Endothelial cell of umbilical vein (primary cell): ENCODE results near the gene GUCY1B1. TPM values are rescaled to one million over a fixed set of nuclear protein-coding genes. Genes with fewer than 3 reads are reported as not detected.

Experiments used
- BruUV-seq: library from RNA; stranded (reverse); fragments of 400-500 nt; replicated peaks from 2 replicates; lab custom pipeline; 2021; lab: Mats Ljungman, UMichigan
- CTCF ChIA-PET: fragments of 300-600, 350-600 bp; sonication (Branson Sonifier 250); formaldehyde crosslinking; loops from one replicate; lab custom pipeline; 2021; ENCODE audit warnings: antibody characterized with exemption, inconsistent platforms; lab: Charles Lee
- POLR2A ChIA-PET: fragments of 300-600, 350-600 bp; sonication (Branson Sonifier 250); formaldehyde crosslinking; loops from one replicate; lab custom pipeline; 2021; ENCODE audit warnings: antibody characterized with exemption, inconsistent platforms; lab: Charles Lee
- DNase-seq: peaks from one replicate; pipeline ENCODE4 v3.0.0-alpha.2; 2011; ENCODE audit warnings: low read depth, low spot score
- FAIRE-seq: peaks from 2 replicates; lab custom pipeline; 2011; peaks lifted over from hg19 to GRCh38; lab: Jason Lieb, UNC
- H2AFZ ChIP-seq: 2 replicates; pipeline ENCODE4 v1.6.0; 2012; ENCODE audit warnings: low read depth, low read length, control low read depth, inconsistent platforms
- H3K27ac ChIP-seq: 2 replicates; pipeline ENCODE4 v1.5.1; 2011; ENCODE audit warnings: low read depth, mild to moderate bottlenecking, control low read depth, low read length, moderate library complexity; ENCODE audit not compliant: insufficient read depth
- H3K27me3 ChIP-seq, 2 experiments: 2 replicates each; pipeline versions ENCODE4 v1.6.0 to v1.6.1; 2011; ENCODE audit warnings: low read length in 2 of 2, mixed read lengths in 1 of 2; ENCODE audit not compliant: control insufficient read depth in 2 of 2, insufficient read depth in 2 of 2
- H3K36me3 ChIP-seq, 2 experiments: 2 replicates in 1 of 2; 3 replicates in 1 of 2; pipeline ENCODE4 v1.5.1; 2011; ENCODE audit warnings: low read length in 2 of 2, mild to moderate bottlenecking in 1 of 2, moderate library complexity in 1 of 2; ENCODE audit not compliant: control insufficient read depth in 2 of 2, insufficient read depth in 2 of 2; ENCODE audit errors: extremely low read depth in 1 of 2
- H3K4me1 ChIP-seq: 3 replicates; pipeline ENCODE4 v1.5.1; 2011; ENCODE audit warnings: mild to moderate bottlenecking, low read length; ENCODE audit not compliant: control insufficient read depth, insufficient read depth; ENCODE audit errors: extremely low read depth
- H3K4me2 ChIP-seq: 2 replicates; pipeline ENCODE4 v1.6.1; 2011; ENCODE audit warnings: low read length, control low read depth, mixed read lengths; ENCODE audit not compliant: insufficient read depth
- H3K4me3 ChIP-seq, 3 experiments: fragments of 200-600 bp in 1 of 3; sonication (generic), shearing (Covaris generic) in 1 of 3; replicated peaks in 1 of 3; 2 replicates each; pipeline ENCODE4 v1.5.1; 2011 to 2016; ENCODE audit warnings: control low read depth in 3 of 3, low read length in 3 of 3, mild to moderate bottlenecking in 2 of 3, inconsistent platforms in 1 of 3, low read depth in 1 of 3, moderate library complexity in 1 of 3; ENCODE audit not compliant: insufficient read depth in 1 of 3
- H3K79me2 ChIP-seq: 2 replicates; pipeline ENCODE4 v1.6.0; 2012; ENCODE audit warnings: low read length, inconsistent platforms; ENCODE audit not compliant: control insufficient read depth, insufficient read depth
- H3K9ac ChIP-seq: replicated peaks from 2 replicates; pipeline ENCODE3; 2011; ENCODE audit warnings: low read length, control low read depth; ENCODE audit not compliant: insufficient read depth; ENCODE audit errors: extremely low read depth
- H3K9me1 ChIP-seq: replicated peaks from 3 replicates; pipeline ENCODE4 v1.6.0; 2011; ENCODE audit warnings: mild to moderate bottlenecking, low read length; ENCODE audit not compliant: control insufficient read depth, insufficient read depth; ENCODE audit errors: extremely low read depth
- H3K9me3 ChIP-seq: replicated peaks from 2 replicates; pipeline ENCODE4 v1.5.1; 2012; ENCODE audit warnings: low read length, inconsistent platforms; ENCODE audit not compliant: control insufficient read depth, insufficient read depth
- H4K20me1 ChIP-seq: replicated peaks from 2 replicates; pipeline ENCODE3; 2011; ENCODE audit warnings: mild to moderate bottlenecking, low read length; ENCODE audit not compliant: control insufficient read depth, insufficient read depth; ENCODE audit errors: extremely low read depth
- CTCF ChIP-seq, 2 donors: IDR thresholded peaks; 1 replicate in 1 of 2; 2 replicates in 1 of 2; pipeline ENCODE4 v1.5.1; 2011; ENCODE audit warnings: low read length in 2 of 2, mild to moderate bottlenecking in 2 of 2, moderate library complexity in 2 of 2, control low read depth in 1 of 2, inconsistent platforms in 1 of 2, low read depth in 1 of 2; ENCODE audit not compliant: insufficient read depth in 1 of 2; ENCODE audit errors: extremely low read depth in 1 of 2
- EZH2 ChIP-seq: IDR thresholded peaks from 2 replicates; pipeline ENCODE4 v1.6.1; 2012; ENCODE audit warnings: borderline replicate concordance, low read depth, mild to moderate bottlenecking, moderate library complexity, low read length, inconsistent platforms; ENCODE audit not compliant: severe bottlenecking
- FOS ChIP-seq: IDR thresholded peaks from 2 replicates; pipeline ENCODE4 v1.6.1; 2011; ENCODE audit warnings: mild to moderate bottlenecking, low read length, moderate library complexity, borderline replicate concordance; ENCODE audit not compliant: insufficient read depth
- GATA2 ChIP-seq: IDR thresholded peaks from 2 replicates; pipeline ENCODE4 v1.7.0; 2011; ENCODE audit warnings: low read depth, mild to moderate bottlenecking, moderate library complexity, mixed read lengths, low read length; ENCODE audit not compliant: insufficient read length, insufficient read depth
- JUN ChIP-seq: IDR thresholded peaks from 2 replicates; pipeline ENCODE4 v1.6.1; 2011; ENCODE audit warnings: borderline replicate concordance, low read depth; ENCODE audit not compliant: insufficient read length, insufficient read depth
- MAX ChIP-seq: IDR thresholded peaks from 2 replicates; pipeline ENCODE4 v1.6.1; 2011; ENCODE audit not compliant: insufficient read depth, insufficient read length
- MYC ChIP-seq: IDR thresholded peaks from one replicate; pipeline ENCODE4 v1.6.1; 2011; ENCODE audit warnings: mild to moderate bottlenecking, low read depth, low read length
- POLR2A ChIP-seq: IDR thresholded peaks from 2 replicates; pipeline ENCODE4 v1.6.1; 2012; ENCODE audit warnings: low read depth, mild to moderate bottlenecking, control low read depth, low read length
- POLR2AphosphoS5 ChIP-seq: IDR thresholded peaks from 2 replicates; pipeline ENCODE4 v1.6.1; 2012; ENCODE audit warnings: low read depth, mild to moderate bottlenecking, control low read depth, low read length, moderate library complexity; ENCODE audit not compliant: insufficient read depth
- dilution Hi-C: fragments of 300-500 bp; cut with MboI; formaldehyde crosslinking; loops from one replicate; pipeline ENCODE4 v1.15.0; 2019; ENCODE audit warnings: low sequenced_read_pairs; ENCODE audit not compliant: extremely low pct_ligation_motif_present
- intact Hi-C: fragments of 100-400 bp; cut with micrococcal nuclease; formaldehyde crosslinking; loops from one replicate; pipeline ENCODE4 v1.10.0; 2022
- polyA plus RNA-seq, 4 experiments: library from polyadenylated mRNA; depleted of rRNA in 3 of 4; stranded (reverse) in 3 of 4; unstranded in 1 of 4; fragments of >200 nt; gene quantifications; 2 replicates each; pipeline versions ENCODE4 v1.2.1 to v1.2.3, GENCODE V29; 2011 to 2012; ENCODE audit warnings: missing spikeins in 1 of 4
- total RNA-seq: library from RNA; stranded (reverse); gene quantifications from 2 replicates; pipeline ENCODE4 v1.2.3, GENCODE V29; 2021

Gene GUCY1B1
- total and polyA plus RNA-seq, 2 donors (not counting 3 experiments of a cell fraction or from before 2014, with no cell fraction given) = 1.9 to 4.7 TPM

- no peak for DNase-seq
These were observed 95.9 kb downstream of the GUCY1B1 start for GRCh38 chr4:155854582-155855226.

More at GRCh38 chr4:155854582-155855226, 95.9 kb downstream of the GUCY1B1 start:
- intact Hi-C loops = no loop called here
- H3K4me3 ChIP-seq = no peak overlapping the region
- dilution Hi-C loops = no loop called here
- H4K20me1 ChIP-seq = no peaks in the 10 kb centered on the region
- no peaks in the 10 kb centered on the region for H3K4me1 ChIP-seq
- H3K36me3 ChIP-seq = no peaks in the 10 kb centered on the region
- POLR2A ChIA-PET = no interaction called here
- H3K4me2 ChIP-seq = no peak overlapping the region
- H3K9me1 ChIP-seq = no peaks in the 10 kb centered on the region
- H3K79me2 ChIP-seq = no peaks in the 10 kb centered on the region
- no TSS peak for BruUV-seq
- TF ChIP-seq GATA2 = no peak
- TF ChIP-seq EZH2 = no peak
- no peak for TF ChIP-seq POLR2A
- no peak for TF ChIP-seq FOS
- TF ChIP-seq MYC = no peak
- no peak for TF ChIP-seq MAX
- no peak for TF ChIP-seq CTCF (IDR thresholded peaks at IDR 0.05; ENCODE audit: extremely low read depth in 1 of 2, insufficient read depth in 1 of 2, low read depth in 1 of 2, low read length in 2 of 2)
- no peak for TF ChIP-seq JUN
- TF ChIP-seq POLR2AphosphoS5 = no peak
- CTCF ChIA-PET = interaction anchor here (1.0 to 1.1 kb wide), 2 partner anchors 20 to 98 kb away, joined by 3 read pairs; no protein-coding TSS in a partner anchor
- no peak overlapping the region for H3K27ac ChIP-seq
- no peak overlapping the region for H2AFZ ChIP-seq
- H3K9me3 ChIP-seq = no peaks in the 10 kb centered on the region
- no peaks in the 10 kb centered on the region for H3K27me3 ChIP-seq
- H3K9ac ChIP-seq = no peak overlapping the region
- FAIRE-seq = no peak
